GM15510 (cell line): Measurements from ENCODE around the gene NEMP1.

Source experiments
- POLR2A ChIP-seq: IDR thresholded peaks from 3 replicates; pipeline ENCODE4 v1.6.1; 2011; ENCODE audit warnings: borderline replicate concordance; ENCODE audit not compliant: insufficient read length; ENCODE audit errors: extremely low read depth

Gene NEMP1, protein sequence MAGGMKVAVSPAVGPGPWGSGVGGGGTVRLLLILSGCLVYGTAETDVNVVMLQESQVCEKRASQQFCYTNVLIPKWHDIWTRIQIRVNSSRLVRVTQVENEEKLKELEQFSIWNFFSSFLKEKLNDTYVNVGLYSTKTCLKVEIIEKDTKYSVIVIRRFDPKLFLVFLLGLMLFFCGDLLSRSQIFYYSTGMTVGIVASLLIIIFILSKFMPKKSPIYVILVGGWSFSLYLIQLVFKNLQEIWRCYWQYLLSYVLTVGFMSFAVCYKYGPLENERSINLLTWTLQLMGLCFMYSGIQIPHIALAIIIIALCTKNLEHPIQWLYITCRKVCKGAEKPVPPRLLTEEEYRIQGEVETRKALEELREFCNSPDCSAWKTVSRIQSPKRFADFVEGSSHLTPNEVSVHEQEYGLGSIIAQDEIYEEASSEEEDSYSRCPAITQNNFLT

GRCh38 chr12:57078519-57079404 is at the start of gene NEMP1:
NEMP1 (minus strand) TSS chr12:57078791; CDS start chr12:57078745, 46 bp downstream.
- TF ChIP-seq POLR2A: peak; percentile 67

- peak; percentile 19 for TF ChIP-seq POLR2A
Observed at GRCh38 chr12:57127726-57128518, 49.3 kb upstream of the NEMP1 start, which contains the start of gene LRP1. LRP1 (plus strand) TSS chr12:57128483; CDS start chr12:57128965, 482 bp downstream.

- TF ChIP-seq POLR2A: no peak
Observed at GRCh38 chr12:57127101-57127725, 48.6 kb upstream of the NEMP1 start.

- no peak for TF ChIP-seq POLR2A
Observed at GRCh38 chr12:57126561-57126960, 48.0 kb upstream of the NEMP1 start.

- TF ChIP-seq POLR2A: no peak
Observed at GRCh38 chr12:57126061-57126460, 47.5 kb upstream of the NEMP1 start.

DNA sequence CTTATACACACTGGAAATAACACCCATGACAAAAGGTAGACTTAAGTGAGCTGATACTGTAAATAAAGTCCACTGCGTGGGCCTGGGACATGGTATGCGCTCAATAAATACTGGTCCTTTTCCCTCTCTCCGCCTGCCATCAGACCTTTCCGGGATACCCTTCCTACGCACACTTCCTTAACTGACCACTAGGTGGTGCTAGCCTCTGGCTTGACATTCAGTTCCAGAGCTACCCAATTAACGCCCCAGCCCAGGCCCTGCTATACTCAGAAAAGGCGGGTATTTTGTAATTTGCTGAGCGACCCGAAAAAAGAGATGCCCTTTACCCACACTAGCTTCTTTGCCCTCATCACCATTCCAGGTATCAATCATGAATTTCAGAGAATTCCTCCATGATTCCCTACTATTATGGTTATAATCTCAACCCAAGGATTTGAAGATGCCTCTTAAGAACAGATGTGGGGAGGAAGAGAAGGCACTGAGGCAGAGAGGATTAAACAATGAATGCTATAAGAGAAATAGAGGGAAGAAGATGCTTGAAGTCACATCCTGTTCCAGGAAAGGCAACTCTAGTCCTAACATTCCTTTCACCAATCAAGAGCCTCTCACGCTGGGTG is 45.8 kb upstream of the NEMP1 start:
- TF ChIP-seq POLR2A: no peak

DNA sequence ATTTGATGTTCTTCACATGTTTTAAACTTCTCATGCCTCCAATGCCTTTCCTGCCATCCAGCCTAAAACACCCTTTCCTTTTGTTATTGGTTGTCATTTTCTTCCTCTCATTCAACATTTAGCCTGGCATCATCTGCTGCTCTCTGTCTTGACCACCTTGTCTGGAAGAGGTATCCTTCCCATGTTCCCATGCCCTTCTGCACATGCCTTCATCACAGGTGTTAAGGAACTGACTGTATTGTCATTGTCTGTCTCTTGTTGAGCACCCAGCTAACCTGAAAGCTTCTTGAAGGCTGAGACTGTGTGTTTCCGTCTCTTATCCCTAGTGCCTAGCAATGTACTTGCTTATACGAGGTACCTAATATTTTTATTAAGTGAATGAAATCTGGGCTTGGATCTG is 45.2 kb upstream of the NEMP1 start:
- TF ChIP-seq POLR2A: no peak

GRCh38 chr12:57119294-57120085 is 40.9 kb upstream of the NEMP1 start:
- no peak for TF ChIP-seq POLR2A

DNA sequence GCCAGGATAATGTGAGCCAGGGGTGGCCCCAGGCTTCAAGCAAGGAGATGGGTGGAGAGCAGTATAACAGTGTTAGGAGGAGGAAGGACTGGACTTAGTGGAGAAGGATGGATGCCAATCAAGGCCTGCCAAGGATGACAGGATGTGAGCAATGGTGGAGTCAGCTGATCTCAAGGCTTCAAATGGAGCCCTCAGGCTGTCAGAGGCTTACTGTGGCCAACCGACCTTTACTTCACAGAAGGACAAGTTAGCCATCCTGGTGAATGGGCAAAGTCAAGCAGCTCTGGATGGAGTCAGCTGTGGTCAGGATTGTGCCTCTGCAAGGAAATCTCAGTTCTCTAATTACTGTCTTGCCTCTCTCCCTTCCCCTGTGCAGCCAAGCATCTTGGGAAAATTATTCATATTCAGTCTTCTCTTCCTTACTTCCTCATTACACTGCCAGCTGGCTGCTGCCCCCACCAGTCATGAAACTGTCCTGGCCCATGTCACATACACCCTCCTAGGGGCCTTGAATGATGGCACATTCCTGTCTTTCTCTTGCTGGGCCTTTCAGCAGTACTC is 40.2 kb upstream of the NEMP1 start:
- TF ChIP-seq POLR2A: no peak

DNA sequence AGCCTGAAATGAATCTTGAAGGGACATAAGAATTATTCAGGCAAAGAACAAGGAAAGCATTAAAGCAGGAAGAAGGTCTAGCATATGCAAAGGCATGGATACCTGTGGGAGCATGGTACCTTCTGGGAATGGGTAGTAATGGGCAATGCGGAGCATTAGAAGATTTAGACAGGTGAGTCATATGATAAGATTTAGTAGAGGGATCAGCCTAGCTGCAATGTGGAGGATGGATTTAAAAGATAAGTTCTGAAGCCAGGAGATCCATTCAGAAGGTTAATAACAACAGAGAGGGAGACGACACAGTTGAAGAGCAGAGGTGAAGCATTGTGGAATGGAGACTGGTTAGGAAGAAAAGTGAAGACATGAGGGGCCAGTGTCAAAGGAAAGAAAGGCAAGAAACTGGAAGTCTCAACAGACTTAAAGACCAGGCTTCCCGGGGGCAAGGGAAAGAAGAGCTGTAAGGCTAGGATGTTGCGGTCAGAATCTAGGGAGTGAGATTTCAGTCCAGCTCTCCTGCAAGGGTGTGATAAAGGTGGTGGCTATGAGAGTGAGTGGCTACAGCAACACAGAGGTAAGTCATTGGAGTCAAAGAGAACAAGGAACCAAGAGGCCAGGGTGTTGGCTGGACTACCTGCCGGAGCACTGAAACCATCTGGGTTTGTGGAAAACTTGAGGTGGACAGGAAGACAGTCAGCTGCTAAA is 38.1 kb upstream of the NEMP1 start:
- TF ChIP-seq POLR2A: no peak

DNA sequence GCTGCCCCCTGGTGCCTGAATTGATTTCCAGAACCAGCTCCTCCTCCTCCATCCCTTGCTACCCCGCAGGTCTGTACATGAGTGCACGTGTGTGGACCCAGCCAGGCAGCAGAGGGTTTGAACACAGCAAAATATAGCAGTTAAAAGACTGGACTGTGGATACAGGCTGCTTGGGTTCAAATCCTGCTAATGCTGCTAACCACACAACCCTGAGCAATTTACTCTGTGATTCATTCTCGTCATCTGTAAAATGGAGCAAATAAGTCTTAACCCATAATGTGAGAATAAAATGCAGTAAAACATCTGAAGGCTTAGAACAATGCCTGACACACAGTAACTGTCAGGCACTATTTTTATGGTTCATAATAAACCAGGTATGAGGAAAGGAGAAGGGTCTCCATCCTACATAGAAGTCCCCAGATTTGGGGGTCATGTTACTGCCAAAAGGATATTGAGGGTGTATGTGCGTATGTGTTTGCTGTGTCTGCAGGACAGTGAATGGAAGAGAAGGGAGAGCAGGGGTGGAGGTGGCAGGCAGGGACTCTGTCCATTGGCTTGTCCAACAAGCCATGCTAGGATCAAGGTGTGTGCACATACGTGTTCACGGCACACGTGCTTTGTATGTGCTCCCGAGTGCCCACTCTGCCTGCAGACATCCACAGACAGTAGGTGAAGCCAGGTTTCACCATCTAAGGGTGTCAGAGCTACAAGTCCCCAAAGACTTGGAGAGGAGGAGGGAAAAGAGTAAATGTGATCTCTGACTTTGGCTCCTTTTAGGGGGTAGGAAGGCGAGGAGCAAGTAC is 34.1 kb upstream of the NEMP1 start:
- TF ChIP-seq POLR2A: no peak

- TF ChIP-seq POLR2A: peak; percentile 66
Observed at GRCh38 chr12:57111031-57111734, 32.6 kb upstream of the NEMP1 start, which contains the start of gene STAT6. STAT6 (minus strand) TSS chr12:57111362; CDS start chr12:57108278, 3,084 bp downstream.
